ENCODE results near the gene DPP10. TPM values are rescaled to one million over a fixed set of nuclear protein-coding genes. Genes with fewer than 3 reads are reported as not detected.

DPP10 gene
- total RNA-seq, 1 experiment from 2014 or later = not detected

GRCh38 chr2:114769110-114769509 lies 326.7 kb downstream of the DPP10 start:
- no peak overlapping the region for H3K4me3 Mint-ChIP-seq (ENCODE audit: low read depth, unreplicated experiment)
- BruUV-seq (replicated peaks) = no TSS peak
- H3K36me3 Mint-ChIP-seq (ENCODE audit: insufficient read depth, unreplicated experiment) = no peaks in the 10 kb centered on the region
- peaks cover 5% of the 10 kb centered on the region for H3K9me3 Mint-ChIP-seq (ENCODE audit: low read depth, unreplicated experiment)
- DNase-seq = no peak
- H3K27ac Mint-ChIP-seq (ENCODE audit: unreplicated experiment) = no peak overlapping the region
- no peak for TF ChIP-seq CTCF (IDR thresholded peaks at IDR 0.05; ENCODE audit: unreplicated experiment)
- no peaks in the 10 kb centered on the region for H3K4me1 Mint-ChIP-seq (ENCODE audit: low read depth, unreplicated experiment)
- H3K27me3 Mint-ChIP-seq (ENCODE audit: unreplicated experiment) = no peaks in the 10 kb centered on the region
- intact Hi-C loops (cut with micrococcal nuclease; ENCODE audit: unreplicated experiment) = loop anchor here (2.0 kb wide), 1 partner anchor 42 kb away; no protein-coding TSS in a partner anchor
- CTCF ChIA-PET = no interaction called here

GRCh38 chr2:114769991-114770390 lies 327.6 kb downstream of the DPP10 start:
- H3K36me3 Mint-ChIP-seq (ENCODE audit: insufficient read depth, unreplicated experiment) = no peaks in the 10 kb centered on the region
- H3K27ac Mint-ChIP-seq (ENCODE audit: unreplicated experiment) = no peak overlapping the region
- BruUV-seq (replicated peaks) = no TSS peak
- intact Hi-C loops (cut with micrococcal nuclease; ENCODE audit: unreplicated experiment) = loop anchor here (2.0 kb wide), 1 partner anchor 43 kb away; no protein-coding TSS in a partner anchor
- no peaks in the 10 kb centered on the region for H3K27me3 Mint-ChIP-seq (ENCODE audit: unreplicated experiment)
- no peaks in the 10 kb centered on the region for H3K4me1 Mint-ChIP-seq (ENCODE audit: low read depth, unreplicated experiment)
- no peak for DNase-seq
- peaks cover 5% of the 10 kb centered on the region for H3K9me3 Mint-ChIP-seq (ENCODE audit: low read depth, unreplicated experiment)
- H3K4me3 Mint-ChIP-seq (ENCODE audit: low read depth, unreplicated experiment) = no peak overlapping the region
- no peak for TF ChIP-seq CTCF (IDR thresholded peaks at IDR 0.05; ENCODE audit: unreplicated experiment)
- CTCF ChIA-PET = no interaction called here

- DNase-seq = no peak
- no peak overlapping the region for H3K27ac Mint-ChIP-seq (ENCODE audit: unreplicated experiment)
- CTCF ChIA-PET = no interaction called here
- BruUV-seq (replicated peaks) = no TSS peak
- peaks cover 8% of the 10 kb centered on the region for H3K9me3 Mint-ChIP-seq (ENCODE audit: low read depth, unreplicated experiment)
- intact Hi-C loops (cut with micrococcal nuclease; ENCODE audit: unreplicated experiment) = no loop called here
- no peak overlapping the region for H3K4me3 Mint-ChIP-seq (ENCODE audit: low read depth, unreplicated experiment)
- TF ChIP-seq CTCF (IDR thresholded peaks at IDR 0.05; ENCODE audit: unreplicated experiment) = no peak
- no peaks in the 10 kb centered on the region for H3K27me3 Mint-ChIP-seq (ENCODE audit: unreplicated experiment)
- H3K36me3 Mint-ChIP-seq (ENCODE audit: insufficient read depth, unreplicated experiment) = no peaks in the 10 kb centered on the region
- no peaks in the 10 kb centered on the region for H3K4me1 Mint-ChIP-seq (ENCODE audit: low read depth, unreplicated experiment)
Measured at GRCh38 chr2:114784046-114784445, 341.6 kb downstream of the DPP10 start.

- no peaks in the 10 kb centered on the region for H3K36me3 Mint-ChIP-seq (ENCODE audit: insufficient read depth, unreplicated experiment)
- H3K9me3 Mint-ChIP-seq (ENCODE audit: low read depth, unreplicated experiment) = peaks cover 14% of the 10 kb centered on the region
- no peaks in the 10 kb centered on the region for H3K4me1 Mint-ChIP-seq (ENCODE audit: low read depth, unreplicated experiment)
- DNase-seq = no peak
- H3K27ac Mint-ChIP-seq (ENCODE audit: unreplicated experiment) = no peak overlapping the region
- H3K4me3 Mint-ChIP-seq (ENCODE audit: low read depth, unreplicated experiment) = no peak overlapping the region
- no peak for TF ChIP-seq CTCF (IDR thresholded peaks at IDR 0.05; ENCODE audit: unreplicated experiment)
- CTCF ChIA-PET = no interaction called here
- intact Hi-C loops (cut with micrococcal nuclease; ENCODE audit: unreplicated experiment) = no loop called here
- H3K27me3 Mint-ChIP-seq (ENCODE audit: unreplicated experiment) = no peaks in the 10 kb centered on the region
- BruUV-seq (replicated peaks) = no TSS peak
Measured at GRCh38 chr2:114784890-114785583, 342.6 kb downstream of the DPP10 start.
